NOMO-1 treated with dmso at 0.1 percent for 144 hours (cell line): Measurements from ENCODE around the gene ITGA3.
"Not testable (repeated sequence)": the region's sequence is repeated elsewhere in the genome, so short reads cannot be mapped to it uniquely, and the experiment has no call there.

Source experiments
- DNase-seq: peaks from one replicate; lab custom pipeline; 2025; ENCODE audit not compliant: unreplicated experiment; lab: John Stamatoyannopoulos, UW

The ITGA3 gene

DNA sequence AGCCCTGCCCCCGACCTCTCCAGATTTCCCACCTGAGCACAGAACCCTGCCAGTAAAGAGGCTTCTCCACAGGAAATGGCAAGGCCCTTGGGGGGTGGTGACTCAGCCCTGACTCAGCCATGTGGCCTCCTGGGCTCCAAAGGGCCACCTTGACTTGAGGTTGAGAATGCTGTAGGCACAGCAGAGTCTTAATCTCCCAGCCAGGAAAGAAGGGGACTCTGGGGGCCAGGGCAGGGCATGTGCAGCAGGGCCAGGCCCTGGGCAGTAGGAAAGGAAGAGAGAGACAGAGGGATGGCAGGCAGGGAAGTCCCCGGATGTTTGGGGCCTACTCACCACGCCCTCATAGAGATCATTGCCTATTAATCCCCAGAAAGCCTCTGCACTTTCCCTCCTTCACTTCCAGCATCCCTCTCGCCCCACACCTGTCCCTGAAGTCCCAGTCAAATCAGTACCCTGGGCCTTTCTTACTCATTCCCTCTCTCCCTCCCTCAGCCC, 4.8 kb upstream of the ITGA3 start:
- DNase-seq: peak; percentile 30

DNA sequence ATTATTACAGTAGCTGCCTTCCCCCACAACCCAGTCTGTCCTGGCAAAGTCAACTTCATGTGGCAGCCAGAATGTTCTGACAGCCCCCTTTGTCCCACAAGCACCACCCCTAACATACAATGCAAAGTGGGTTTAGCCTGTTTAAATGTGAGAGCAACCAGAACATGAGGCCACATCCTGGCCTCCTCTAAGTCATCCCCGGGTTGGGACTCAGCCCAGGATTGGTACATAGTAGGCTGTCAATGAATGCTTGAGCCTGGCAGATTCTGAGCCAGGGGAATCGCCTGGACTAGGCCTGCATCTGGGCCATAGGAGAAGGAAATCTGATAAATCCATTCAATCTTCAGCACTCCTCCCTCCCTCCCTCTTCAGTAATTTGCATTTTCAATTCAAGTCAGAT, 4.3 kb upstream of the ITGA3 start:
- DNase-seq: no peak

DNA sequence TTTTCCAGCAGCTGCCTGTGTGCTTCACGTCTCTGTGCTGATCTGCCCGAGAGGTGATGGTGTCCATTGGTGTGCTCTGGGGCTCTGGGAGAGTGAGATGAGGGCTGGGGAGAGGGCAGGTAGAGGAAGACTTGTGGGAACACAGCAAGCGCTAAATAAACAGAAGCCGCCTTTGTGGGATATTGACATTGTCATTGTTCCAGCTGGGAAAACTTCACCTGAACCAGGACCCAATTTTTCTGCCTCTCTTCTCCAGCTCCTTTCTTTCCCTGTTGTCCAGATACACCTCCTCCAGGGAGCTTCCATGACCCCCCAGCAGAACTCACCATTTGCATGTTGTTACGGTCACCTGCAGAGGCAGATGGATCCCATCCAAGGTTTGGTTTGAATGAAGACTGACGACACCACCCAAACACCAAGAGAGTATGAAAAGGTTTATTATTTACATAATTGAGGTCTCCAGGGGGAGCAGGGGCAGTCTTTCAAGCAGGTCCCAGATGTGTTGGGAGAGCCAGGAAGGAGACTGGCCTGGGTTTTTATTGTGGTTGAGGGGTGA, 3.6 kb upstream of the ITGA3 start:
- DNase-seq: no peak

DNA sequence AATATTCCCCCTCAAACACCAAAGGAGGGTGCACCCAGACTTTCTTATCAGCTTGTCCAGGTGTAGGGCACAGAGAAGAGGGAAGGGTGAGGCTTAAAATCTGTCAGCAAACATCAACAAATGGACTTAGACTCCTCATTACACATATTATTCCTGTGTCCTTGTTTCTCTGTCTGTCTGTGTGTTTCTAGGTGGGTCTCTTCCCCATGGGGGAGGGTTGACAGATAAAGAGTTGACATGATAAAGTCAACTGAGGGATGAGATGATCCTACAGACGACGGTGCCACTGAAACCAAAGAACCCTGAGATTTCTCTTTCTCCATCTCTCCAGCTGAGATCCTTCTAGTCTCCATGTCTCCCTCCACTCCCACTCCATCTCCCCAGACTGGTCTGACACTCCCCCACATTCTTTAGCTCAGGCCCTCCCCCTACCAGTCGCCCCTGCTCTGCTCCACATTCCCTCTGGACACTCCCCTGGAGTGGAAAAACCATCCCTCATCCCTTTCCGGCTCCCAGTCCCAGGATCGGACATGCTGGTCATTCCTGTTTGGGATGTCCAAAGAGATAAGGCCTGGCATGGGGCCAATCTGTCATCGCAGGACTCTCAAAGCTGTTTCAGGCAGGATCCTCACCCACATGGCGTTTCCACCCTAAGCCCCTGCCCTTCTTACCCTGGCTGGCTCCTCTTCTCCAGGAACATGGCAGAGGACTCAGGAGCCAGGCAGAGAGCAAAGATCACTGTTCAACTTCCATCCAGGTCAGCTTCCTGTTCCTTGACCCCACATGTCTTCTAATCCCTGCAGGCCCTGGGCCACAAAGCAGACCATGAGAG, 2.9 kb upstream of the ITGA3 start:
- no peak for DNase-seq

DNA sequence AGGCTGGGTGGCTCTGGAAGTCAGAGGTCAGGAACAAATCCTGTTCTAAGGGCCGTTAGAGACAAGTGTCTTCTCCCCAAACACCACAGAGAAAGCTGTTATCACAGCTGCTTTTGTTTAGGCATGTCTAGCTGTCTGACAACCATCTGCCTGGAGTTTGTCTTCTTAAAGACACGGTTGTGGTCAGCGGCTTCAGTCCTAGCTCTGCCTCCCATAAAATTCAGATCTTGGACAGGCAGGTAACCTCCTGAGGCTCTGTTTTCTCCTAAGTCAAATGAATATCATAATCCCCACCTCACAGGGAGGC, 2.3 kb upstream of the ITGA3 start:
- no peak for DNase-seq

DNA sequence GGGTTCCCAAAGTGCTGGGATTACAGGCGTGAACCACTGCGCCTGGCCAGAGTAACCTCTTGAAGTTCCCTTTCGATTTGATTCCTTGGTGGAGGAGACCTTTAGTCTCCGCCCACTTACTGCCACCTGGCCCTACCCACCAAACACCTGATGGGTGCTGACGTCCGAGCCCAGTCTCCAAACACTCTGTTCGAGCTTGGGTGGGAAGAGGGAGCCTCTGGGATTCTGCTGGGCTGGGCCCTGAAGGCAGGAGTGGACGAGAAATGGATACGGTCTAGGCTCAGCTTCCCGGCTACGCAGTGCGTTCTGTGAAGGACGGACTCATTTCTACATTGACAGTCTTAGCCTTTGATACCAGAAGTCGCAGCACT, 870 bp upstream of the ITGA3 start:
- no peak for DNase-seq

DNA sequence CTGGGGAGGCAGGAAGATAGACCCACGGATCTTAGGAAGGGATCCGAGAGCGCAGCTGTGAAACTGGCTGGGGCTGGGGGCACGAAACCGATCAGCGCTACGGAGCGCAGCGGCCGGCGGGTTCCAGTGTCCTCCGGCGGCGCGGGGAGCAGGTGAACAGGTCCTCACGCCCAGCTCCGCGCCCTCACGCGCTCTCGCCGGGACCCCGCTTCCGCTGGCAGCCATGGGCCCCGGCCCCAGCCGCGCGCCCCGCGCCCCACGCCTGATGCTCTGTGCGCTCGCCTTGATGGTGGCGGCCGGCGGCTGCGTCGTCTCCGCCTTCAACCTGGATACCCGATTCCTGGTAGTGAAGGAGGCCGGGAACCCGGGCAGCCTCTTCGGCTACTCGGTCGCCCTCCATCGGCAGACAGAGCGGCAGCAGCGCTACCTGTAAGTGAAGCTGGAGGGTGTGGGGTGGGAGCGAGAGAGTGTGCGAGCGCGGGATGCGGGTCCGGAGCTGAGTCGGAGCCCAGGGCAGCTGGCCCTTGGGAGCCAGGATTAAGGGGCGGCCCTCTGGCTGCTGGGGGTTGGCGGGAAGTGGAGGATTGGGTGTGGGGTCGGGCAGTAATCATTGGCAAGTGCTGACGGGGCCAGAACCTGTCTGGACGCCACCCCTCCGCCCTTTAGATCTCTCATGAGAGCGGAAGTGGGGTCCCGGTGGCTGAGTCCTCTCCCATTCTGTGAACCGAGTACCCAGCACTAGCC, 479 bp downstream of the ITGA3 start:
- peak; percentile 47 for DNase-seq

DNA sequence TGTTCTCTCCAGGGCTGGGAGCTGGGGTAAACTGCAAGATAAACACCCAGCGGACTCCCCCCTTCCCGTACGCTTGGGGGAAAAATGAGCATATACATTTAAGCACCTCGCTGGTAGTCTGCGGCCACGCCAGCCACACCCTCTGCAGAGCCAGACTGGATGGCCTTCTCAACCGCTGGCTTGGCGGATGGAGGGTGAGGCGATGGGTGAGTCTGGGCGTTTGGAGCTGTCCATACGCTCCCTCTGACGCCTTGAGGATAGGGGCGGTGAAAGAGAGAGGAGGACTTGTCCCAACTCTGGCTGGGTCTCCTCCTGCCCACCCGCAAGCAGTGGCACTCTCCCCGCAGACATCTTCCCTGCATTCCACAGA, 1.0 kb downstream of the ITGA3 start:
- DNase-seq: no peak

DNA sequence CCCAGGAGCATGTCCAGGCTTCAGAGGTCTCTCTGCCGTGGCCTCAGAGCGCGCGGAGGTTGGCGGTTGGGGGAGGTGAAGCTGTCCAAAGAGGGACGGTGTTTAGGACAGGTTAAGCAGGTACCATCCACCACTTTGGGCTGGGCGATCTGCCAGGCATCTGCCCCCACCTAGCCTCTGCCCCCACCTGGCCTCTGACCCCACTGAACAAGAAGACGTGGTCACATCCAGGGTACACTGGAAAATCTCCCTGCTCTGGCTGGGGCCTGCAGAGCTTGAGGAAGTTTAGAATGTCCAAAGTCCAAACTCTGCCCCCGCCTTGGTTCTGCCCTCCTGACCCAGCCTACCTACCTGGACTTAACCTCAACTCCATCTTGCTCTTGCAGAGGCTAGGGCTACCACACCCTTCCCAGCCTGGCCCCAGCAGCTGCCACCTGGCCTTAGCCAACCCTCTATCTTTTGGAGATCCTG, 1.6 kb downstream of the ITGA3 start:
- DNase-seq: no peak

DNA sequence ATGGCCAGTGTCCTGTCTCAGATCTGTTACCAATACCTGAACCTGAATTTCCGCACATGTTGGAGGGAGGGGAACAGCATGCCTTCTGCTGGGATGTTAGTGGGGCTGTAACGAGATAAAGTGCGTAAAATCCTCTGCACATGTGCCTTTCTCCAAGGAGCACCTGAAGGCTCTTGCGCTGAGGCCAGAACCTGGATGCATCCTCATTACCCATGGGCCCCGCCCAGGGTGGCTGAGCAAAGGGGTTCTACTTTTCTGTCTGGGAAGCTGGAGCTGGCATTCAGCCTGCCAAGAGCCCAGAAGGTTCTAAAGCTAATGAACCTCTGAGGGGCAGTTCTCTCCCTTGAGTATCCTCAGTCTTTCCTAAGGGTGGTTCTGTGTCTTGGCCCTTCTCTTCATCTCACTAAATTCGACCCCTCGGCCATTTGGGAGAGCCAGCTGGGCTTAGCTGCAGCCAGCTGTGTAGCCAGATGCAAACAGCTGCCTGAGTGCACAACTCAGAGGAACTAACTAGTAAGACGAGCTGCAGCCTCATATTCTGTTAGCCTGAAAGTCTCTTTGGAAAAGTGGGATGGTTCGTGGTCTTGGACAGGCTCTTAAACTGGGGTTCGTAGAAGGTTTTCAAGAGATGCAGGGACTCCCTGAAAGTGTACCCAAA, 2.5 kb downstream of the ITGA3 start:
- DNase-seq: no peak

DNA sequence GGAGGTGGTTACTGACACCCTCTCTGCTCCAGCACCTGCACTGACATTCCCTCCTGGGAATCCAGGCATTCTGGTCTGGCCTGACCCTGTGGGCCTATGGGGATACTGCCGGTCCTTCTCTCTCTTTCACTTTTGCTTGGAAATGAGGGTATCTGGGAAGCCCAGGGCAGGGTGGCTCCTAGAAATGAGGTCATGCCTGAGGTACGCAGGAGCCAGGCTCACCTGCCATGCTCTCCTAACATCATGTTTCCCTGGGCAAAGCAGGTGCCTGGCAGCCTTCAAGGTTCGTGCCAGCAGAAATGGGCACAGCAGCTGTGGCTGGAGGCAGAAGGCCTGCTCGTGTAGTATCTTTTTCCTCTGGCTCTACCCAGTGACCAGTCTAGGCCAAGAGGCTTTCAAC, 3.3 kb downstream of the ITGA3 start:
- no peak for DNase-seq

DNA sequence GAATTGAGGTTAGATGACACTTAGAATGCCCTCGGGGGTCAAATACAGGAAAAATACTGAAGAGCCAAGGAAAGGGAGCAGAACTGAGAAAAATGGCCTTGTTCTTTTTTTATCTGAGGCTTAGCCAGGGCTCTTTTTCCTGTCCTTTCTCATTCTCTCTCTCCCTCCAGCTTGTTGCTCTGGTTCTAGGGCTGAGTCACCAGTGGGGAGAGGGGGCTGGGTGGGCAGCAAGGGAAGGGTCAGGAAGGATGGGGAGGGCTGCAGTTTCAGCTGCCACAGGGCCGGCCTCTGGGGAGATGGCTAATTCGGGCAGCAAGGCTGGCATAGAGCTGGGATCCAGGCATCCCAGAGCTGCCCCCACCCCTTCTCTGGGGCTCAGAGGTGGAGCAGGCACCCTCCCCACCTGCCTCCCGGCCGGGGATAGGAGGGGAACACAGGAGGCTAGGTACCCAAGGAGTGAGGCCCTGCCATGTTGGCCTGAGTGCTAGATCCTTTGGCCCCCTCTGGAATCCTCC, 3.9 kb downstream of the ITGA3 start:
- DNase-seq: no peak

DNA sequence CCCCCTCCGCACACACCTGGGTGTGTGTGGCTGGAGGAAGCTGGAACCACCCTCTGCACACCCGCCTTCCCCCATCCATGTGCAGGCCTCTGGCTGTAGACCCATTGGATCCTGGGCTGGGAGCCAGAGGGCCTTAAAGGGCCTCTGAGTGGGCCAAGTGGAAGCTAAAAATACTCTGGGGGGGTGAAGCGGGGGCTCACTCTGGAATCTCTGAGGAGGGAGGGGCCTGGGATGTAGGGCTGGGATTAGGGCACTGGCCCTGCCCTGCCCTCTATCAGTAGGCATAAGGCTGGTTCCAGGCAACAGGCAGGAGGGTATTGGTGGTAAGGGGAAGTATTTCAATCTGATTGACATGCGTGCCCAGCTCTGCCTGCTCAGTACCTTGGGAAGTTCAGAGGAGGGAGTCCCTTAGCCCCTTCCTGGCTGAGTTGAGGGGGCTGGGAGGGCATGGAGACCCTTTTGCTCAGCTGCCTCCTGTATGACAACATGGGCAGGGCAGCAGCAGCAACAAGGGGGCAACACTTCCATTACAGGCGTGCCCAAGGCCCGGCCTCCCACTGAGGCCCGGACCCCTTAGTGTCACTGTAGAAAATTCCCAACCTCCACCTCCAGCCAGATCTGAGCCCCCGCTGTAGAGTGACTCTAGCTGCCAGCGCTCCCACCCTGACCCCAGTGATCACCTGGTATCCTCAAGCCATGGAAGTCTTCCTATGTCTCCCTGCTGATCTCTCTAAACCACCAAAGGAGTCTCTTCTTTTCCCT, 5.2 kb downstream of the ITGA3 start:
- DNase-seq: no peak

DNA sequence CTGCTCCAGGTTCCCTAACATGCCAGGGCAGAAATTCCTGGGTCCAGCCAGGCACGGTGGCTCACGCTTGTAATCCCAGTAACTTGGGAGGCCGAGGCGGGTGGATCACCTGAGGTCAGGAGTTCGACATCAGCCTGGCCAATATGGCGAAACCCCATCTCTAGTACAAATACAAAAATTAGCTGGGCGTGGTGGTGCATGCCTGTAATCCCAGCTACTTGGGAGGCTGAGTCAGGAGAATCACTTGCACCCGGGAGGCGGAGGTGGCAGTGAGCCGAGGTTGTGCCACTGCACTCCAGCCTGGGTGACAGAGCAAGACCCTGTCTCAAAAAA, 5.8 kb downstream of the ITGA3 start:
- not testable (repeated sequence) for DNase-seq

DNA sequence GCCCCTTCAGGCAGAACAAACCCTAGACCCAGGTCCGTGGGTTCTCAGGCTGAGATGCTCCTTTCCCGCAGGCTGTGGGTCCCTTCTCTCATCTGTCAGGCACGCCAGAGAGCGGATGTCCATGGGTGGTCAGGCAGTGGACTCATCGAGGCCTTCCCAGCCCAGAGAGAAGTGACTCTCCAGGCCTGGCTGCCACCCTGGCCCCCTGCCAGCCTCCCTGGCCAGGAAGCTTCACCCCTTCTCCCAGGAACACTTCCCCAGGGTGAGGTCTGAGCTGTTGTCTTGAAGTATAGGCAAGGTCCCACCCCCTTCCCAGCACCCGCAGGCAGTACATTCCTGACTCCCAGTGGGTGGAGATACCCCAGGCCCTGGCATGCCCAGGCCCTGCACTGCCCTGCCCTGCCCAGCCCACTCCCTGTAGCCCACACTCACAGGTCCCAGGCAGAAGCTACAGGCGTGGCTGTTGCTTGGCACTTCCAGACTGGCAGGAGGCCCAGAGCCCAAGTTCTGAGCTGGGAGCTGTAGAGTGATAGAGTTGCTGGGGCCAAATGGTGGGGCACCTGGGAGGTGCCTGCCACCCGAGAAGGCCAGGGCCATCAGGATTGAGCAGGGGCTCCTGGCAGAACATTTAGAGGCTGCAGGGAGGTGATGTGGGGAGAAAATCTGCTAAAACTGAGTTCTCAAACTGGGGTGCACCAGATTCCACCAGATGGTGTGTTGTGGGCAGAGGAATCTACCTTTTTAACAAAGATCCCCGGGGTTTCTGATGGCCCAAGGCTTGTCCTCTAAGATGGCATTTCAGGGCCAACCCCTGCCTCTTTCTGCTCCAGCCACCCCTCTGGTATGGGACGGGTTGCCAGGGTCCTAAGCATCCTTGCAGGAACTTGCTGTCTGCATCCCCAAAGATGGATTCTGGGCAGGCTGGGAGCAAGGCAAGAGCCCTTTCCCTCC, 6.7 kb downstream of the ITGA3 start:
- DNase-seq: no peak

DNA sequence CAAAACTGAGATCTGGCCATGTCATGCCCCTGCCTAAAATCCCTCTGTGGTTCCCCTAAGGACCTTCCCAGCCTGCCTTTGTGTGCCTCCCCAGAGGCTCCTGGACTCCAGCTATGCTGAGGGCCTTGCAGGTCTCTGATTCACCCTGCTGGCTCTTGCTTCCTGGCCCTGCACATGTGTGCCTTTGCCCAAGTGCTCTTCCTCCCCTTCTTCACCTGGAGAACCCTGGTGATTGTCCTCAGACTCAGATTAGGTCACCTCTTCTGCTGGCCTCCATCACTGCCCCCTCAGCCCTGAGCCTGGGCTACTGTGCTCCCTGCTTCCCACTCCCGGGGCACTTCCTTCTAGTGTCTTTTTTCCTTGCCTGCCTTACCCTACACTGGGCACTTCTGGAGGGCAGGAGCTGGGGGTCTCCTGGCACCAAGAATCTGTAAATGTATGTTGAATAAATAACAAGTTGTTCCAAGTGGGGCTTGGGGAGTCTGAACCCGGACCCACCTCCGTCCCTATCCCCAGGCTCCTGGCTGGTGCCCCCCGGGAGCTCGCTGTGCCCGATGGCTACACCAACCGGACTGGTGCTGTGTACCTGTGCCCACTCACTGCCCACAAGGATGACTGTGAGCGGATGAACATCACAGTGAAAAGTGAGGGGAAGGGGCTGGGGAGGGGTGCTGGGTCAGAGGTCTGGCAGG, 7.8 kb downstream of the ITGA3 start:
- DNase-seq: no peak

DNA sequence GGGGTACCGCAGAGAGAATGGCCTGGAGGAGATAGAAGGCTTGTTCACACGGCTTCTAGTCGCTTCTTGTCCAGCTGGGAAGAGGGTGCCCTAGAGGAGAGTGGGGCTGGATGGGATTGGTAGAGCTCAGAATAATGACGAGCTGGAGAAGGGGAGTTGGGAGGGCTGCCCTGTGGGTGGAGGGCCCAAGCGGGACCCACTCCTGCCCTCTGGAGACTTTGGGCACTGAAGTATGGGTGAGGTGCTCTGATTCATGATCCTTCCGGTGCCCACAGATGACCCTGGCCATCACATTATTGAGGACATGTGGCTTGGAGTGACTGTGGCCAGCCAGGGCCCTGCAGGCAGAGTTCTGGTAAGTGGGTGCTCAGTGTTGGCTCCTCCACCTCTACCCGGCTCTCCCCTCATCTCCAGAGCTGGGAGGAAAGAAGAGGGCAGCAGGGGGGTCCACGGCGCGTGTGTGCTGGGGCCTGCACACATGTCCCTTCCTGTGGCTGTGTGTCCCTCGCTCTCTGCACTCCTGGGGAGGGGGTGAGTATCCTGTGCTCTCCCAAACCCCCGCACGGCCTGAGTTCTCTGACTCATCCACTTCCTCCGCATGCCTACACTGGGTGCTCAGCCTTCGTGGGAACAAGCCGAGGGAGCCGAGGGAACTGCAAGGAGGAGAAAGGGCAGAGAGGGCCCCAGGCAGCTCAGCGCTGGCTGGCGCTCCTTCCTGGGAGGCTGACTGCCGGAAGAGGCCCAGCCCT, 8.5 kb downstream of the ITGA3 start:
- no peak for DNase-seq

DNA sequence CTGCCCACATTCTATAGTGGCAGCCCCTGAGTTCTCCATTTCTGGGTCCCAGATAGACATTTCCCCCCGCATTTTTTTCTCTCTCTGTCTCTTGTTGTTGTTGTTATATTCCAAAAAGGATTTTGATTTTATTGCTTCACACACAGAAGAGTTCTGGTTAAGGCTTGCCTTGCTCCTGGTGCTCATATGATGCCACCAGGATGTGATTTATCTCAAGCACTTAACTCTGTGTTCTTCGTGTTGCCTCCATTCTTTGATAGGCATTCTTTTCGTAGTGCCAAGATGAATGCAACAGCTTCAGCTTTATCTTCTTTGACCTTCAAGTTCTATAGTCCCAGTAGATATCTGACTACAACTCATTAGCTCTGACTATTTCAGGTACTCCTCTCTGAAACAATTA, 9.1 kb downstream of the ITGA3 start:
- no peak for DNase-seq

DNA sequence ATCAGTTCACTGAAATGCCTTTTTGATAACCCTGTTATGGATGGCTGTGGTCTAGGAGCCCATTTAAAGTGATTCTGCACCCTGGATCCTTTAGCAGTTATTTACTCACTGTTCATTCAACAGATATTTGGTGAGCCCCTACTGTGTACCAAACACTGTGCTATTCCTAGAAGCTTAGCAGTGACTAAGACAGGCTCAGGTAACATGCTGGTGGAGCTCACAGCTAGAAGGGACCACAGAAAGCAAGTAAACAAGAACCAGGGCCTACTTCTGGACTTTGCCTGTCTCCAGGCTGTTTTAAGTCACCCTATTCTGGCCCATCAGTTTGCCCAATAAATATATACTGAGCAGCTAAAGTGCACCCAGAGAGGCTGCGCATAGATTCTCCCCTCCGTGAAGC, 11.1 kb downstream of the ITGA3 start:
- DNase-seq: no peak
